GM18951 (cell line): ENCODE measurements around the gene NRF1.
"Not testable (repeated sequence)": the region's sequence is repeated elsewhere in the genome, so short reads cannot be mapped to it uniquely, and the experiment has no call there.

Experiments
- POLR2A ChIP-seq: IDR thresholded peaks from 4 replicates; pipeline ENCODE4 v1.6.1; 2011; ENCODE audit warnings: mild to moderate bottlenecking; ENCODE audit not compliant: insufficient read length, insufficient read depth; ENCODE audit errors: extremely low read depth
- in situ Hi-C: fragments of 300-500 bp; cut with MboI; formaldehyde crosslinking; loops from one replicate; pipeline ENCODE4 v1.12.0; 2022; ENCODE audit warnings: low sequenced_read_pairs, mixed read lengths, inconsistent platforms; ENCODE audit not compliant: unreplicated experiment

The NRF1 gene

GRCh38 chr7:129789000-129789399 is 177.5 kb downstream of the NRF1 start:
- no peak for TF ChIP-seq POLR2A
- in situ Hi-C loops, result no loop called here

GRCh38 chr7:129789652-129790051 is 178.1 kb downstream of the NRF1 start:
- TF ChIP-seq POLR2A, result no peak
- in situ Hi-C loops, result no loop called here

GRCh38 chr7:129790136-129790535 is 178.6 kb downstream of the NRF1 start:
- in situ Hi-C loops, result no loop called here
- no peak for TF ChIP-seq POLR2A

- in situ Hi-C loops, result no loop called here
- no peak for TF ChIP-seq POLR2A
Measured at GRCh38 chr7:129792721-129793120, 181.2 kb downstream of the NRF1 start.

- in situ Hi-C loops, result no loop called here
- no peak for TF ChIP-seq POLR2A
Measured at GRCh38 chr7:129793506-129794310, 182.2 kb downstream of the NRF1 start.

GRCh38 chr7:129794461-129794860 is 182.9 kb downstream of the NRF1 start:
- in situ Hi-C loops, result not testable (repeated sequence)

- in situ Hi-C loops, result no loop called here
- TF ChIP-seq POLR2A, result no peak
Measured at GRCh38 chr7:129796186-129796775, 184.8 kb downstream of the NRF1 start.

- no peak for TF ChIP-seq POLR2A
- in situ Hi-C loops, result no loop called here
Measured at GRCh38 chr7:129797214-129797789, 185.8 kb downstream of the NRF1 start.

GRCh38 chr7:129798616-129799349 is 187.3 kb downstream of the NRF1 start:
- TF ChIP-seq POLR2A, result no peak
- in situ Hi-C loops, result no loop called here

- no peak for TF ChIP-seq POLR2A
- in situ Hi-C loops, result no loop called here
Measured at GRCh38 chr7:129799350-129799955, 187.9 kb downstream of the NRF1 start.

- no peak for TF ChIP-seq POLR2A
- in situ Hi-C loops, result no loop called here
Measured at GRCh38 chr7:129800901-129801300, 189.4 kb downstream of the NRF1 start.

- no peak for TF ChIP-seq POLR2A
- in situ Hi-C loops, result no loop called here
Measured at GRCh38 chr7:129801882-129802281, 190.4 kb downstream of the NRF1 start.

GRCh38 chr7:129803546-129804081 is 192.1 kb downstream of the NRF1 start:
- TF ChIP-seq POLR2A, result no peak
- in situ Hi-C loops, result no loop called here
